ENCODE results near the gene MUC22.
"Not testable (repeated sequence)": the region's sequence is repeated elsewhere in the genome, so short reads cannot be mapped to it uniquely, and the experiment has no call there.

MUC22 gene

DNA sequence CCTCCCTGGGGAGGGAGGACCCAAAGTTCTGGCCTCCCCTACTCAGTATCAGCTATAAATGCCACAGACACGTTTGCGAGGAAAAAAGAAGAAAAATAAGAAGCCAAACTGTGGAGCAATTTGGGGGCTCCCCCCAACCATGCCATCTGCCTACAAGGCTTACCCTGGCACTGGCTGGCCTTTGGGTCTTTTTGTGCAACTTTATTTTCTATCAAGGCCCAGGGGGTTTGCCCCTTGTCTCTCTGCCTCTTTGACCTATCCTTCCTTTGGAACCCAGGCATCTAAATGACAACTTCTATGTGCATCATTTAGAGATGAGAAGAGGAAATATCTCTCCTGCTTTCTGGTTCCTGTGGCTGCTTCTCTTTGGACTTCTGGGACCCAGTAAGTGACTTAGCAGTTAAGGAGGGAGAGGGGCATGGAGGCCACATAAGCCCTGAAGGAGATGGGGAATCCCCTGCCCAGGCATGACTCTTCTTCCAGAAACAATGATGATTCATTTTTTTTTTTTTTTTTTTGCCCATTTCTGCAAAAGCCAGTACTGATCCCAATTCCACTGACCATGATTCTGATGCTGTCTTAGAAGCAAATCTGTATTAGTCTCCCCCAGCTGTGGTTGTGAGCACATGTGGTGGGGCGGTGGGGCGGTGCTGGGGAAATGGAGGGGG, at the start of gene MUC22:
Gene MUC22 (plus strand): TSS at position 82 of the 668 bp plus-strand sequence. CDS start 233 bp downstream, at position 315.
- DNase-seq (ENCODE audit: low spot score in 2 of 2) = no peak
- Mint-ChIP-seq H3K9me3 (peaks cover 3% of the 10 kb centered on the region), H3K4me1 (no peaks in the 10 kb centered on the region), H3K36me3 (no peaks in the 10 kb centered on the region), H3K27me3 (peaks cover 31% of the 10 kb centered on the region), H3K27ac (no peak within 1 kb of the TSS), H3K4me3 (no peak within 1 kb of the TSS)
- no peak for ATAC-seq (ENCODE audit: low read depth)

DNA sequence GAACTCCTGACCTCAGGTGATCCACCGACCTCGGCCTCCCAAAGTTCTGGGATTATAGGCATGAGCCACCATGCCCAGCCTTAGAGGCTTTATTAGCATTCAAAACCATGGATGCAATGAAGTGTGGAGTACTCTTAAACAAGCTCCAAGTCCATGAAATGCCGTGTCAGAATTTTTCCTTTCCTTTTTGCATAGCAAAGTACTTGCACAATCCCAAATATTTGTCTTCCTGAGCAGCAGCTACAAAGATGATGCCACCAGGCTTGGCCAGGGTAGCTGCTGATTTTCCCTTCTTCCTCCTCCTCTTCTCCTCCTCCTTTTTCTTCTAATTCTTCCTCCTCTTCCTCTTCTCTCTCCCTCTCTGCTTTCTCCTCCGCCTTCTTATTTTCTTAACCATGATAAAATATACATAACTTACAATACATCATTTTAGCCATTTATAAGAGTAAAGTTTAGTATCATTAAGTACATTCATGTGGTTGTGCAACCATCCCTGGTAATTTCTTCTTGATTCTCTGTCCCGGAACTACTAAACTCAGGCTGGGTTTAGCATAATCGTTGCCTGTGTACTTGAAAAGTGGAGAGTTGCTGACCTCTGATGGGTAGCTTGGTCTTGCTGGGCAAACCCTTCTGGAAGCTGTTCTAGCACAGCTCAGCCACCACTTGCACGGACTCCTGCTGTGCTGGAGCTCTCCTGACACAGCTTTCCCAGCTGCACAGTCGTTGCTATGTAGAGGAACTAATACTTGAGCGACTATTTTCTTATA, 49.2 kb upstream of the MUC22 start:
- H3K27me3 Mint-ChIP-seq = peaks cover 29% of the 10 kb centered on the region
- no peak overlapping the region for H3K4me3 Mint-ChIP-seq
- H3K9me3 Mint-ChIP-seq = no peaks in the 10 kb centered on the region
- ATAC-seq (ENCODE audit: low read depth) (no peak), DNase-seq (ENCODE audit: low spot score in 2 of 2) (no peak)
- H3K4me1 Mint-ChIP-seq = peaks cover 6% of the 10 kb centered on the region
- H3K36me3 Mint-ChIP-seq = no peaks in the 10 kb centered on the region
- H3K27ac Mint-ChIP-seq = no peak overlapping the region

DNA sequence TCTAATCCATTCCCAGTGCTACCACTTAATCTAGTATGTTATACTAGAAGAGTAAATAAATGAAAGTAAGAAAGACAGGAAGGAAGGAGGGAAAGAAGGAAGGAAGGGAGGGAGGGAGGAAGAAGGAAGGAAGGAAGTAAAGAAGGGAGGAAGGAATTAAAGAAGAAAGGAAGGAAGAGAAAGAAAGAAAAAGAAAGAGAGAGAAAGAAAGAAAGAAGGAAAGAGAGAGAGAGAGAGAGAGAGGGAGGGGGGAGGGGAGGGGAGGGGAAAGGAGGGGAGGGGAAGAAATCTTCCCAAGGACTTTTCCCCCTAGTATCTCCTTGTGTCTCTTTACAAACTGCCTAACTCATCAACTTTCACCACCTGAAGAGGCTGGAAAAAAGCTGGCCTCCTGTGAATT, 47.6 kb upstream of the MUC22 start:
- H3K9me3 Mint-ChIP-seq = no peaks in the 10 kb centered on the region
- no peak for DNase-seq (ENCODE audit: low spot score in 2 of 2)
- peaks cover 5% of the 10 kb centered on the region for H3K4me1 Mint-ChIP-seq
- no peaks in the 10 kb centered on the region for H3K36me3 Mint-ChIP-seq
- ATAC-seq (ENCODE audit: low read depth) = no peak
- peaks cover 31% of the 10 kb centered on the region for H3K27me3 Mint-ChIP-seq
- H3K4me3 Mint-ChIP-seq = no peak overlapping the region
- no peak overlapping the region for H3K27ac Mint-ChIP-seq

DNA sequence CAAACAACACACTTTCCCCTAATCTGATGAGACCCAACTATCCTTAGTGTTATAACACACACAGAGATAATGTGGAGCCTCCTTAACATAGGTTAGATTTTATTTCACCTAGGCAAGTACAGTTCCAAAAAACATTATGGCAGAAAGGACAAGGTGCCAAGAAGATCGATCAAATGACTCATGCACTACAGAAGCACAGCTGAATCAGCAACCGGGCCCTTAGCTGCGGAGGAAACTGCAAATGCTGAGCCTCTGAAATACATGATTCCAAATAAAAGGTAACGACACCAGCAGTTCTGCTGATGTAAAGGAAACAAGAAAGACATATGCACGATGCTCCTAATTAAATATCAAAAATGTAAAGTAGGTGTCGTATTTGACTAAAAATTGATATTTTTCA, 46.6 kb upstream of the MUC22 start:
- peaks cover 31% of the 10 kb centered on the region for H3K27me3 Mint-ChIP-seq
- H3K27ac Mint-ChIP-seq = no peak overlapping the region
- no peaks in the 10 kb centered on the region for H3K36me3 Mint-ChIP-seq
- H3K9me3 Mint-ChIP-seq = no peaks in the 10 kb centered on the region
- no peak overlapping the region for H3K4me3 Mint-ChIP-seq
- peaks cover 5% of the 10 kb centered on the region for H3K4me1 Mint-ChIP-seq
- DNase-seq (ENCODE audit: low spot score in 2 of 2) (no peak), ATAC-seq (ENCODE audit: low read depth) (no peak)

DNA sequence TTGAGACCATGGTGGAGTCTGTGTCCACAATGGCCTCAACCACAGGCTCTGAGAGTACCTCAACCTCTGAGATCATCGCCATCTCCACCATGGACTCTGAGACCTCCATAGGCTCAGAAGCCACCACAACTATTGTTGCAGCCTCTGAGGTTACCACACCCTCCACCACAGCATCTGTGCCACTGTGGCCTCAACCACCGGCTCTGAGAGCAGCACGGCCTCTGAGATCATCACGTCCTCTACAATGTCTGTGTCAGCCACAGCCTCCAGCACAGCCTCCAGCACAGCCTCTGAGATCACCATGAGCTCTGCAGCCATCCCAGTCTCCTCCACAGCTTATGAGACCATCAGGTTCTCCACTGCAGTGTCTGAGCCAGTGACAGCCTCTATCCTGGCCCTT, 46.2 kb upstream of the MUC22 start:
- DNase-seq (ENCODE audit: low spot score in 2 of 2) (no peak), ATAC-seq (ENCODE audit: low read depth) (no peak)
- Mint-ChIP-seq H3K4me1 (peaks cover 7% of the 10 kb centered on the region), H3K27ac (no peak overlapping the region), H3K9me3 (no peaks in the 10 kb centered on the region), H3K4me3 (no peak overlapping the region), H3K27me3 (peaks cover 30% of the 10 kb centered on the region), H3K36me3 (no peaks in the 10 kb centered on the region)

DNA sequence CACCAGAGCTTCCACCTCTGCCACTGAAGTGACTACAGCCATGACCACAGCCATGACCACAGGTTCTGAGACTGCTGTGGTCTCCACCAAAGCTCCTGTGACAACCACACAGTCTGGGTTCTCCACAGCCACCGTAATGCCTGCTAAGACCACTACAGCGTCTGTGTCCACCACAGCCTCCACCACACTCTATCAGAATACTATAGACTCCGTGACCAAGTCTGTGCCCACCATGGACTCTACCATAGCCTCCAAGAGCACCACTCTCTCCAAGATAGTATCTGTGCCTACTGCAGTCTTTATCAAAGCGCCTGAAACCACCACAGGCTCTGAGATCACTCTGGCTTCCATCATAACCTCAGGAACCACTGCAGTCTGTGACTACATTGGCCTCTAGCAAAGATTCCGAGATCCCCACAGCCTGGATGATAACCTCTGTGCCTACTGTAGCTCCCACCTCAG, 45.1 kb upstream of the MUC22 start:
- H3K4me1 Mint-ChIP-seq = peaks cover 12% of the 10 kb centered on the region
- no peak for ATAC-seq (ENCODE audit: low read depth)

DNA sequence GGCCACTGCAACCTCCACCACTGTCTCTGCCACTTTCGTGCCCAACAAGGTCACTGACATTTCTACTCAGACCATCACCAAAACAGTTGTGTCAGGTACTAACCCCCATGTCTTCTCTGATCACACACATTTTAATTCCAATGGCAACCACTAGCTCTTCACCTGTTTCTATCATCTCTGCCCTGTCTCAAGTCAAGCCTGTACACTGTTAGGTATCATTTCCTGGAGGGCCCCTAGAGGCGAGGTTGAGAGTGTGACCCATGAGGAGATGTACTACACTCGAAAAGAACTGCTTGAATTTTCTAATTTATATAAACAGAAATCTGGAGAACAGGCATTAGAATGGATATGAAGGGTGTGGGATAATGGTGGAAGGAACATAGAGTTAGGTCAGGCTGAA, 44.1 kb upstream of the MUC22 start:
- no peaks in the 10 kb centered on the region for H3K9me3 Mint-ChIP-seq
- ATAC-seq (ENCODE audit: low read depth) (no peak), DNase-seq (ENCODE audit: low spot score in 2 of 2) (no peak)
- H3K27ac Mint-ChIP-seq = no peak overlapping the region
- H3K27me3 Mint-ChIP-seq = peaks cover 29% of the 10 kb centered on the region
- H3K36me3 Mint-ChIP-seq = no peaks in the 10 kb centered on the region
- H3K4me3 Mint-ChIP-seq = no peak overlapping the region
- peaks cover 12% of the 10 kb centered on the region for H3K4me1 Mint-ChIP-seq

More for the DNA sequence above, 45.1 kb upstream of the MUC22 start:
- no peaks in the 10 kb centered on the region for H3K36me3 Mint-ChIP-seq
- no peak overlapping the region for H3K27ac Mint-ChIP-seq
- H3K9me3 Mint-ChIP-seq = no peaks in the 10 kb centered on the region
- DNase-seq (ENCODE audit: low spot score in 2 of 2) = no peak
- H3K27me3 Mint-ChIP-seq = peaks cover 31% of the 10 kb centered on the region
- H3K4me3 Mint-ChIP-seq = no peak overlapping the region

DNA sequence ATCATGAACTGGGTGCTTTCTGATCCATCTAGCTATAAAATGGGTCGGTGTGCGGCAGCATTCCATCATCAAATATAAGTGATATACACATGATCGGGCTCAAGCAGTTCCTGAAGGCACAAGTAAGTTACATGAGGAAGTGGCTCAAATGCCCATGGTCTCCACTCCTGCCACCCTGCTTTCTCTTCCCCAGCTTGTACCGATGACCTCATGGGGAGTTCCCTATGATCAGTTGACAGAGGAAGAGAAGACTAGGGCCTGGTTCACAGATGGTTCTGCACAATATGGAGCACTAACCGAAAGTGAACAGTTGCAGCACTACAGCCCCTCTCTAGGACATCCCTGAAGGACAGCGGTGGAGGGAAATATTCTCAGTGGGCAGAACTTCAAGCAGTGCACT, 41.1 kb upstream of the MUC22 start:
- not testable (repeated sequence) for DNase-seq (ENCODE audit: low spot score in 2 of 2); H3K4me3 Mint-ChIP-seq; H3K27ac Mint-ChIP-seq; H3K36me3 Mint-ChIP-seq; H3K9me3 Mint-ChIP-seq
- H3K4me1 Mint-ChIP-seq = peaks cover 12% of the 10 kb centered on the region
- peak; percentile 31 for ATAC-seq (ENCODE audit: low read depth)
- H3K27me3 Mint-ChIP-seq = peaks cover 36% of the 10 kb centered on the region

DNA sequence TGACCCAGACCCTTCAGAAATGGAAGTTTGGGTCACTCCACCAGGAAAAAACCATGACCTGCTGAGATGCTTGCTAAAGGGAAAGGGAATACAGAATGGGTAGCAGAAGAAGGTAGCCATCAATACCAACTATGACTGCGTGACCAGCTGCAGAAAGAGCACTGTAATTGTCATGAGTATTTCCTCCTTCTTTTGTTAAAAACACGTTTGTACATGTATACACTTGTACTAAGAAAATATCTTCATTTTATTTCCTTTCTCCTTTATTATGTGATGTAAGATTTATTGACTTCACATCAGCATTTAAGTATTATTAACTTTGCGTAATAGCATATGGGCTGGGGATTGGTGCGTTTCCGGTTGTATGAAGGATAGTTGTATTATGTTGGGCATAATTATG, 39.3 kb upstream of the MUC22 start:
- DNase-seq (ENCODE audit: low spot score in 2 of 2) (no peak), ATAC-seq (ENCODE audit: low read depth) (no peak)
- H3K9me3 Mint-ChIP-seq = no peaks in the 10 kb centered on the region
- no peaks in the 10 kb centered on the region for H3K36me3 Mint-ChIP-seq
- no peak overlapping the region for H3K27ac Mint-ChIP-seq
- no peak overlapping the region for H3K4me3 Mint-ChIP-seq
- H3K27me3 Mint-ChIP-seq = peaks cover 23% of the 10 kb centered on the region
- peaks cover 12% of the 10 kb centered on the region for H3K4me1 Mint-ChIP-seq

DNA sequence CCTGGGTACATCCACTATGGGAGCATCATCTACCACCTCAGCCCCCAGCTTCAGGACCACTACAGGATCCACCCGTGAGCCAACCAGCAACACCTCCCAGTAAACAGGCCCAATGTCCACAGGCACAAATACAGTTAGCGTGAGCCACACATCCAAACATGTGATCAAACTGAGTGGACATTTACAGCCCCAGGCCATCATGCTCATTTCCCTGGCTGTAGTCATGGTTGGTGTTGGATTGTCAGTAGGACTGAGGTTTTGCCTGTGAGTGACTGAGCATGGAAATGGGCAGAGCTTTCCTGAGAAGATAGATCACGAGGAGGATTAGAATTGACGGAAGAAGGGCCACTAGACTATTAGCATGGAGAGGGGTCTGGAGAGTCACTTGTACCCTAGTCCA, 37.5 kb upstream of the MUC22 start:
- ATAC-seq (ENCODE audit: low read depth) (no peak), DNase-seq (ENCODE audit: low spot score in 2 of 2) (no peak)
- H3K36me3 Mint-ChIP-seq = no peaks in the 10 kb centered on the region
- peaks cover 9% of the 10 kb centered on the region for H3K4me1 Mint-ChIP-seq
- H3K9me3 Mint-ChIP-seq = no peaks in the 10 kb centered on the region
- no peak overlapping the region for H3K4me3 Mint-ChIP-seq
- no peak overlapping the region for H3K27ac Mint-ChIP-seq
- peaks cover 23% of the 10 kb centered on the region for H3K27me3 Mint-ChIP-seq

DNA sequence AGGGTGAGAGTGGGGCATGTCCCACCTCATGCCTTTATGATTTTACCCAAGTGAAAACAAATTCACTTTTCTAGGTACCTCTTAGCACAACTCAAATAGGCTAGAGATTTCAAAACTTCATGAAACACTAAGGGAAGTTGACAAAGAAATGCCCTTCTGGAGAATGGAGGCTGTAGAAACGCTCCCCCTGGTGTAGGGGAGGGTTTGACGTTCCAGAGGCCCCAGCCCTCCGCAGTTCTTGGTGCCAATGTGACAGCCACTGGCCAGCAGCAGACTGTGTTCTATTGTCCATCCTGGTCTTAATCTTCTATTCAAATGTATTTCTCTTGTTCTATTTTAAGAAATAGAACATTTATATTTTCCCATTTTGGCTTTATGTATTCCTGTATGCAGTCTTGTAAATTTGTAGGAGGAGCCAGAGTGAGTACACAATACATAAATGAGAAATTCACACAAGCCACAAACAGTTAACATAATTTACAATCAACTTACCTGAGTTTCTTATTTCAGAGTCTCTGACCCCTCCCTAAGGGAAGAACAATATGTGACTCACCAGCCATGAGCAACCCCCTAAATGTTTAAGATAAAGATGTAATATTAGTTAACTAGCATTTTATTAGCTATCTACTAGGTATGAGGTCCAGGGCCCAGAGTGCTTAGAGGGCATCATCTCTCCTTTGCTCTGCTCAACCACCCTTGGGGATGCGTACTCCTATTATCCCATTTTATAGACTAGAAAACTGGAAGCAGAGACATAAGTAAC, 35.6 kb upstream of the MUC22 start:
- no peak overlapping the region for H3K27ac Mint-ChIP-seq
- peaks cover 24% of the 10 kb centered on the region for H3K27me3 Mint-ChIP-seq
- H3K9me3 Mint-ChIP-seq = no peaks in the 10 kb centered on the region
- ATAC-seq (ENCODE audit: low read depth) (no peak), DNase-seq (ENCODE audit: low spot score in 2 of 2) (no peak)
- peaks cover 7% of the 10 kb centered on the region for H3K4me1 Mint-ChIP-seq
- H3K36me3 Mint-ChIP-seq = no peaks in the 10 kb centered on the region
- no peak overlapping the region for H3K4me3 Mint-ChIP-seq

DNA sequence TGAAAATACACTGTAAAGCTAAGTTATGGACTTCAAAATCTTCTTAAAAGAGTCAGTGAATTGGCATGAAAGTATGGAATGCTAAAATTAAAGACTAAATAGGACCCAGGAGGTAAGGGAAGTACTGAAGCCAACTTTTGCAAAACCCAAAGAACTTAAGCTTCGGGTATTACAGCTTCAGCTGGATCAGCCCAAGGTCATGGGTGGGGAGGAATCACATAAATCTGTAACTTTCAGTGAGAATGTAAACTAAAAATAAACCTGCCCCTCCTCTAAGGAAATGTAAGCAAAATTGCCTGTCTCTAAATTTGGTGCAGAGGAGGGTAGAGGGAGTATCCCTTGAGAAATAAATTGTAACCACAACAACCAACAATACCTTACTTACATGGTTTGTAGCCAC, 31.1 kb upstream of the MUC22 start:
- ATAC-seq (ENCODE audit: low read depth) (no peak), DNase-seq (ENCODE audit: low spot score in 2 of 2) (no peak)
- Mint-ChIP-seq H3K27ac (no peak overlapping the region), H3K4me3 (no peak overlapping the region), H3K27me3 (peaks cover 26% of the 10 kb centered on the region), H3K4me1 (peaks cover 6% of the 10 kb centered on the region), H3K36me3 (no peaks in the 10 kb centered on the region), H3K9me3 (no peaks in the 10 kb centered on the region)

DNA sequence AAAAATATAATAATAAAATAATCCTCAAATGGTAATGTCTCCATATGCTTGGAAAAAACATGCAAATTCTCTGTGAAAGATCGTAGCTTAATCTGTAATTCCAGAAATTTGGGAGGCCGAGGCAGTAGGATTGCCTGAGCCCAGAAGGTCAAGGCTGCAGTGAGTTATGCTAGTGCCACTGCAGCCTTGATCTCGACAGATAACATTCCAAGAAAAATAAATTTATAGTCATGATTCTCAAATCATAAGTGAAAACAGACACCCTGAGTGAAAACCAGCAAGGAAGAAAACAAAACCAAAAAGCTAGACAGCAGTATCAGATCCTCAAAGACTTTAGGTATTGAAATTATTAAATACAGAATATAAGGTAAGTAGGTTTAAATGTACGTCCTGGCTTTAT, 30.6 kb upstream of the MUC22 start:
- Mint-ChIP-seq H3K27me3 (peaks cover 26% of the 10 kb centered on the region), H3K9me3 (no peaks in the 10 kb centered on the region), H3K4me1 (peaks cover 6% of the 10 kb centered on the region), H3K36me3 (no peaks in the 10 kb centered on the region), H3K27ac (no peak overlapping the region), H3K4me3 (no peak overlapping the region)
- ATAC-seq (ENCODE audit: low read depth) = no peak
- DNase-seq (ENCODE audit: low spot score in 2 of 2) = no peak
